T47D (cell line): ENCODE results near the gene NFKB2.

Experiments
- DNase-seq, 2 experiments: peaks; one replicate each; pipeline versions ENCODE4 v3.0.0 to v3.0.0-alpha.2; 2011 to 2012; ENCODE audit warnings: low read depth in 1 of 2, low spot score in 1 of 2
- JUND ChIP-seq: IDR thresholded peaks from 2 replicates; pipeline ENCODE4 v1.6.1; 2012; ENCODE audit warnings: low read depth
- in situ Hi-C: cut with HindIII; loops from 2 replicates; pipeline ENCODE4 v1.10.0; 2016; ENCODE audit warnings: low sequenced_read_pairs, low pct_unique_long_range_greater_than_20kb

Gene NFKB2

DNA sequence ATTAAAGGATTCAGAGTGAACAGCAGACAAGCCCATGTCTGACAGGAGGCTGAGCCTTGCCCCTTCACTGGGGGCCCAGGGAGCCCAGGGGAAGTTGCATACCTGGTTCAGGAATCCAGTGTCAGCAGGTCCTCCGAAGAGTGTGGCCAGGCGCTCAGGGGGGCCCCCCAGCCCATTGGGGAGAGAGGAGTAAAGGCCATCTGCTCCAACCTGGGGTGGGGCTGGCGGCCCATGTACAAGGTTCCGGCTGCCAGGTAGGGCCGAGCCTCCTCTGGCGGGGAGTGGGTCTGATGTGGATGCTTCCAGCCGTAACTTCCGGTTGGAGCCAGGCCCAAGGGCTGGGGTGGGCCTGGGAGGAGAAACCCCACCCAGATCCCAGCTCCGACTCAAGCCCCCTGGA lies 20.8 kb downstream of the NFKB2 start:
- in situ Hi-C loops: no loop called here
- no peak for TF ChIP-seq JUND
- no peak for DNase-seq

DNA sequence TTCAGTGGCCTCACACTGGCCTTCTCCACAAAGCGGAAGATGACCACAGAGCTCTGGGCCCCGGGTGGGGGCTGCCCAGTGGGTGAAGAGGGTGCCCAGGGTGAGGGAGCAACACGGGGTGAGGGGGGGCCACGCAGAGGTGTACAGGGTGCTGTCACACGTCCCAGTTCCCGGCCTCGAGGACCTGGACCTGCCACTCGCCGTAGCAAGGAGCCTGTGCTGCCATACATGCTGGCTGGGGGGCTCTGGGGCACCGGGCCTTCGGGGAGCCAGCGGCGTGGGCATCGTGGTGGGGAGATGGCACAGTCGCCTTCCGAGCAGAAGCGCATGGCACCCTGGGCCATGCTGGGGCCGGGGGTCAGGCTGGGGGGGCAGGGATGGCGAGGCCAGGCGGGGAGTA lies 21.2 kb downstream of the NFKB2 start:
- DNase-seq: no peak
- TF ChIP-seq JUND: no peak
- in situ Hi-C loops: no loop called here

- no peak for DNase-seq
- in situ Hi-C loops: no loop called here
- TF ChIP-seq JUND: no peak
These were observed 23.2 kb downstream of the NFKB2 start, which contains the start of gene PSD for GRCh38 chr10:102418622-102419268. PSD (minus strand) TSS chr10:102418785; CDS start chr10:102417038, 1,747 bp downstream.

DNA sequence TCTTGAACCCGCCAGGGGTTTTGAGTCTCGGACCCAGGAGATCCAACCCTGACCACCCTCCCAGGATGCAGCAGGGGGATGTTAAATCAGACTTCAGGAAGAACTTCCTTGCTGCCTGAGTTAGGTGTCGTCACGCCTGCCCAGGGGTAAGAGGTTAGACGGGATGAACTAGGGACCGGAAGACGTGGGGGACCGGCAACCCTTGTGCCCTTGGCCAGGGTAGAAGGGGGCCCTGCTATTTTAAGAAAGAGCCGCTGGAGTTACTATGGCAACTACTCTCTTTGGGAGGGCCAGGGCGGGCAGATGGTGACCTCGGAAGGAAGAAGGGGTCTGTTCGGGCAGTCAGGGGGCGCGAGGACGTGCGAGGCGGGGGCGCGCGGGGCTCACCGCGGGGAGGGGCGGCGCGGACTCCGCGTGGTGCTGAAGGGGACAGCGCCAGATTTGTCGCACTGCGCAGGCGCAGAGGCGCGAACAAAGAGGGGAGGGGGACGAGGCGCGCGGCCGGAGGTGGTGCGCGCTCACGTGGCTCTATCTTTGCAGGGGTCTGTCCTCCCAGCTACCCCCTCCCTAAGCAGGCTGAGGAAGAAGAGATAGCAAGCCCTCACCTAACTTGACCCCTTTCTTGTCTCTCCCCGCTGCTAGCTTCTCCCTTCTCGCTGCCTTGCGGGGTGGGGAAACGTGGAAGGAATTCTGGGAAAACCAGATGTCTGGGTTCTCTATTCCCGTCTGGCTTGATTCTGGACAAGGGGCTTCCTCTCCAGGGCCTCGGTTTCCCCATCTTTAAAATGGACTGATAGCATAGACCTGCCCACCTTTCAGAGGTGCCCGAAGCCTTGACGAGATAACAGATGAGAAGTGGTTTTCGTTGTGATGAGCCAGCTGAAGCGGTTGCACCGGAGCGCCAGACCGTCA lies 24.0 kb downstream of the NFKB2 start:
- in situ Hi-C loops: no loop called here
- DNase-seq: peak; percentile 71 to 81
- TF ChIP-seq JUND: no peak

GRCh38 chr10:102420181-102420713 lies 24.7 kb downstream of the NFKB2 start:
- no peak for DNase-seq
- in situ Hi-C loops: no loop called here
- no peak for TF ChIP-seq JUND

GRCh38 chr10:102420714-102421506 lies 25.4 kb downstream of the NFKB2 start, which contains the start of gene FBXL15:
FBXL15 (plus strand) TSS chr10:102420836; CDS start chr10:102421130, 294 bp downstream.
- no peak for TF ChIP-seq JUND
- in situ Hi-C loops: no loop called here
- DNase-seq: peak; percentile 98 to 99

DNA sequence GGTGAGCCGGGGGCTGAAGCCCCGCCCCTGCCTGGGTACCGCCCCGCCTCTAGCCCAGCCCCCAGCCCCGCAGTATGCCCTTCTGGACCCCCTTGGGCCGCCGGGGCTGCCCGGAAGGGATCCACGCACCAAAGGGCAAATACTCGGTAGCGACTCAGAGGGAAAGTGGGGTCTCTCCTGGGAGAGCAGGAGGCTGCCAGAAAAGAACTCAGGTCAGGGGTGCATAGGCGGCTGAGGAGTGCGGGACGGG lies 25.9 kb downstream of the NFKB2 start:
- no peak for TF ChIP-seq JUND
- no peak for DNase-seq
- in situ Hi-C loops: no loop called here

DNA sequence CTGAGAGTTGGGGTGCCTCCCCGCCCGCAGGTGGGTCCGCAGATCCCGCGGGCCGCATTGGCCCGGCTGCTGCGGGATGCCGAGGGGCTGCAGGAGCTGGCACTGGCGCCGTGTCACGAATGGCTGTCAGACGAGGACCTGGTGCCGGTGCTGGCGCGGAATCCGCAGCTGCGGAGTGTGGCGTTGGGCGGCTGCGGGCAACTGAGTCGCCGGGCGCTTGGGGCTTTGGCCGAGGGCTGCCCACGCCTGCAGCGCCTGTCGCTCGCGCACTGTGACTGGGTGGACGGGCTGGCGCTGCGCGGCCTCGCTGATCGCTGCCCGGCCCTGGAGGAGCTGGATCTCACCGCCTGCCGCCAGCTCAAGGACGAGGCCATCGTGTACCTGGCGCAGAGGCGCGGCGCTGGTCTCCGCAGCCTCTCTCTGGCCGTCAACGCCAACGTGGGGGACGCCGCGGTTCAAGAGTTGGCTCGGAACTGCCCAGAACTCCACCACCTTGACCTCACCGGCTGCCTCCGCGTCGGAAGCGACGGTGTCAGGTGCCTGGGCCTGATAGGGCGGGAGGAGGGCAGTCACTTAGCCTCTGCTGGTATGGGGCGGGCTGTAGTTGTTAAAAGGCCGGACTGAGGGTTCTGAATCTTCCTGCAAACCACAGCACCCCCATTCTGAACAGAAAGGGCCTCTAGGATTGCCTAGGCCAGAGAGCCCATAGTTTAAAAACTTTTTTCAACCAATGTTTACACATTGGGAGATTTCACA lies 26.4 kb downstream of the NFKB2 start:
- DNase-seq: peak in 1 of 2 experiments; percentile 71
- no peak for TF ChIP-seq JUND
- in situ Hi-C loops: no loop called here

GRCh38 chr10:102422545-102423129 lies 27.1 kb downstream of the NFKB2 start:
- peak; percentile 91 to 92 for DNase-seq
- in situ Hi-C loops: no loop called here
- no peak for TF ChIP-seq JUND

DNA sequence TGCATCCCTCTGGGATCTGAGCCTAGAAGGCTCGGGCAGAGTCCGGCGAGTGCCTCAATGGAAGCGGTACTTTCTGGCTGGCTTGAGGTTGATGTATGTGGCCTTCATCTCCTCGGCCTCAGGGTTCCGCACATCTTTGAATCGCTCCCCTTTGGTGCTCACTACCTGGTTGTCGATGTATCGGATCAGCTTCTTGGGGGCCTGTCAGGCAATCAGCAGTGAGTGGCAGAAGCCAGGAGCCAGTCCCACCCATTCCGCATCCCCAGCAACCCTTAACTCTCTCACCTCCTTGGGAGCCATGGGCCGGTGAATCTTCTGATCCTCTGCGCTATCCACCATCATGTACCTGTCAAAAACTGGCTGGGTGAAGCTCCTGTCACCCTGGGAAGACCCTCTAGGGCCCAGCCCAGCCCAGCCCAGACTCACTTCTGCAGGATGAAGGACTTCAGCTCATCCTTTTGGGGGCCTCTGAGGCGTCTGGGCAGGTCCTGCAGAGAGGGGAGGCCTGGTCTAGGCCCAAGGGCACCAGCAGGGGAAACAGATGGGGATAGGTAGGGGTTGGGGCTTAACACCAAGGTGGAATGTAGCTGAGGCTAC lies 28.0 kb downstream of the NFKB2 start:
- DNase-seq: no peak
- in situ Hi-C loops: no loop called here
- TF ChIP-seq JUND: no peak

GRCh38 chr10:102424145-102424544 lies 28.6 kb downstream of the NFKB2 start:
- no peak for TF ChIP-seq JUND
- in situ Hi-C loops: no loop called here
- no peak for DNase-seq
